PC-3 (cell line): ENCODE data around the gene ZBTB33.

Experiments
- EZH2 ChIP-seq: fragments of 300-600 bp; sonication (generic); IDR thresholded peaks from one replicate; pipeline ENCODE4 v1.6.1; 2017; ENCODE audit warnings: antibody characterized with exemption, mild to moderate bottlenecking, low read length; ENCODE audit not compliant: unreplicated experiment
- TF ChIP-seq, protein P1 (sequence below): fragments of 300-600 bp; sonication (generic); conservative IDR thresholded peaks from 2 replicates; pipeline ENCODE4 v1.5.1; 2017; ENCODE audit warnings: antibody characterized with exemption, low read depth, mild to moderate bottlenecking, low read length

DNA sequence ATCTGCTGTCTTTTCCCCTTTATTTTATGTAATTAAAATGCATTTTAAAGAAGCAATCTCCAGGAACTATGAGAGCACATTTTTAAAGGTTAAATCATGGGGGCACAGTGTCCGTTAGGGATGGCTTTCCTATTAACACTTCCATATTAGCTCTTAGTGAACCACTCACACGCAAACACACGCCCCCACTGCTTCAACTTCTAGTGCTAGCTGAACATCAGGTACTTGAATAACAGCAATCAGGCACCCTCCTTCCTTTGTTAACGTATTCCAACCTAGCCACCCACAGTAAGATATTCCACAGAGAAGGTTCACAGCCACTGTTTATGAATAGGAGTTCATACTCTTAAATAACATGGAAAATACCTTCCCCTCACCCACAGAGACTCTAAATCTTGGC is 51.3 kb downstream of the ZBTB33 start:
- TF ChIP-seq, protein P1, sequence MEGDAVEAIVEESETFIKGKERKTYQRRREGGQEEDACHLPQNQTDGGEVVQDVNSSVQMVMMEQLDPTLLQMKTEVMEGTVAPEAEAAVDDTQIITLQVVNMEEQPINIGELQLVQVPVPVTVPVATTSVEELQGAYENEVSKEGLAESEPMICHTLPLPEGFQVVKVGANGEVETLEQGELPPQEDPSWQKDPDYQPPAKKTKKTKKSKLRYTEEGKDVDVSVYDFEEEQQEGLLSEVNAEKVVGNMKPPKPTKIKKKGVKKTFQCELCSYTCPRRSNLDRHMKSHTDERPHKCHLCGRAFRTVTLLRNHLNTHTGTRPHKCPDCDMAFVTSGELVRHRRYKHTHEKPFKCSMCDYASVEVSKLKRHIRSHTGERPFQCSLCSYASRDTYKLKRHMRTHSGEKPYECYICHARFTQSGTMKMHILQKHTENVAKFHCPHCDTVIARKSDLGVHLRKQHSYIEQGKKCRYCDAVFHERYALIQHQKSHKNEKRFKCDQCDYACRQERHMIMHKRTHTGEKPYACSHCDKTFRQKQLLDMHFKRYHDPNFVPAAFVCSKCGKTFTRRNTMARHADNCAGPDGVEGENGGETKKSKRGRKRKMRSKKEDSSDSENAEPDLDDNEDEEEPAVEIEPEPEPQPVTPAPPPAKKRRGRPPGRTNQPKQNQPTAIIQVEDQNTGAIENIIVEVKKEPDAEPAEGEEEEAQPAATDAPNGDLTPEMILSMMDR, result no peak
- TF ChIP-seq EZH2, result no peak
